GM19468 (cell line): ENCODE results near the gene MITF.

Experiments
- ATAC-seq: cut with Tn5 transposase; IDR thresholded peaks from one replicate; pipeline ENCODE4 v1.9.1; 2021; ENCODE audit warnings: mild to moderate bottlenecking, moderate library complexity, moderate number of reproducible peaks; ENCODE audit not compliant: unreplicated experiment; ENCODE audit errors: extremely low read depth

The MITF gene

DNA sequence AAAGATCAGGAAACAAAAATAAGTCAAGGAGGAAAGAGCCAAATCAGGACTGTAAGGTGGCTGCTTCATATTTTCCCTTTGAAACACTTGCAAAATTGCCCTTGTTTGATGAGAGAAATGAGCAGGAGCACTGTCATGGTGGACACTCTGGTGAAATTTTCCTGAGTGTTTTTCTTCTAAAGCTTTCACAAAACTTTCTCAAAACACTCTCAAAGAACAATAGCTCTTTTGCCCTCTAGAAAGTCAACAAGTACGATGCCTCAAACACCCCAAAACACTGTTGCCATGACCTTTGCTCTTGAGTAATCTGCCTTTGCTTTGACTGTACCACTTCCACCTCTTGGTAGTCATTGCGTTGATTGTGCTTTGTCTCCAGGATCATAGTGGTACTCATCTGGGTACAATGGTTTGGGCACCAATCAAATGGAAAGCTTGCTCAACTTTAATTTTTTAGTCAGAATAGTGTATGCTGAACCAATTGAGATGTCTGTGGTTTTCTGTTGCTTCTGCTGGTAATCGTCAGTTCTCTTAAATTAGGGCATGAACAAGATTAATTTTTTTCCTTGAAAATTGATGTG is 13.2 kb upstream of the MITF start:
- ATAC-seq = no peak

GRCh38 chr3:69729147-69729919 is 9.9 kb upstream of the MITF start:
- no peak for ATAC-seq

GRCh38 chr3:69731080-69731479 is 8.2 kb upstream of the MITF start:
- no peak for ATAC-seq

- no peak for ATAC-seq
Measured at GRCh38 chr3:69735893-69736292, 3.4 kb upstream of the MITF start.

- ATAC-seq = no peak
Measured at GRCh38 chr3:69737392-69737791, 1.9 kb upstream of the MITF start.

DNA sequence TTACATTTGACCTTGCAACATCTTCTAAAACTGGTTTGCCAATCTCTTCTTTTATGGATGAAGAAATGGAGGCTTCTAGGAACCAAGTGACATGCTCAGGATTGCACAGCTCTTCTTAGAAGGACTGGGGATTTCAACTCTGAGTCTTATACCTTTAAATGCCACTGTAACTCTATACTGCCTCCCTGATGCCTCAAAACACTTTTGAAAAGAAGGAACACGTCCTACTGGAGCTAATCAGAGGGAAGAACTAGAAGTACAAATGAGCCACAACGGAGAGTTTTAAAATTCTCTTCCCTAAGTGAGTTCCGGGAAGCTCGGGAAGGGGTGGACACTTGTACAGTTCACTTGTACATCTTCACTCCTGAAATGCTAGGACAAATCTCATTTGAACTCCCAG is 949 bp upstream of the MITF start:
- no peak for ATAC-seq

- no peak for ATAC-seq
Measured at GRCh38 chr3:69738859-69739203, 433 bp upstream of the MITF start.

- no peak for ATAC-seq
Measured at GRCh38 chr3:69740103-69741021, 1.1 kb downstream of the MITF start.

- ATAC-seq = no peak
Measured at GRCh38 chr3:69741032-69741767, 1.9 kb downstream of the MITF start.

DNA sequence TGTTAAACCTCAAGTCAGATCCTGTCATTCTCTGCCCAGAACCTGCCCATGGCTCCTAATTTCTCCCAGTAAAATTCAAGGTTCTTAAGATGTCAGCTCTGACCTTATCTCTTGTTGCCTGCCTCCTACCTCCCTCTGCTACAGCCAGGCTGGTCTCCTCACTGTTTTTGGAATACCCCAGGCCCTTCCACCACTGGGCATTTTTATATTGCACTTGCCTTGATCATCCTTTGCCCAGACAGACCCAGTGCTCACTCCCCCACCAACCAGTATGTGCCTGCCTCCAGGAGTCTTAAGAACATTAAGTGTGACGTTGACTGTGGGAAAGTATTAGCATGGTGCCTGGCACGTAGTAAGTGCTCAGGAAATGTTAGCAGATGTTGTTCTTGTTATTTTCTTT is 3.1 kb downstream of the MITF start:
- no peak for ATAC-seq

DNA sequence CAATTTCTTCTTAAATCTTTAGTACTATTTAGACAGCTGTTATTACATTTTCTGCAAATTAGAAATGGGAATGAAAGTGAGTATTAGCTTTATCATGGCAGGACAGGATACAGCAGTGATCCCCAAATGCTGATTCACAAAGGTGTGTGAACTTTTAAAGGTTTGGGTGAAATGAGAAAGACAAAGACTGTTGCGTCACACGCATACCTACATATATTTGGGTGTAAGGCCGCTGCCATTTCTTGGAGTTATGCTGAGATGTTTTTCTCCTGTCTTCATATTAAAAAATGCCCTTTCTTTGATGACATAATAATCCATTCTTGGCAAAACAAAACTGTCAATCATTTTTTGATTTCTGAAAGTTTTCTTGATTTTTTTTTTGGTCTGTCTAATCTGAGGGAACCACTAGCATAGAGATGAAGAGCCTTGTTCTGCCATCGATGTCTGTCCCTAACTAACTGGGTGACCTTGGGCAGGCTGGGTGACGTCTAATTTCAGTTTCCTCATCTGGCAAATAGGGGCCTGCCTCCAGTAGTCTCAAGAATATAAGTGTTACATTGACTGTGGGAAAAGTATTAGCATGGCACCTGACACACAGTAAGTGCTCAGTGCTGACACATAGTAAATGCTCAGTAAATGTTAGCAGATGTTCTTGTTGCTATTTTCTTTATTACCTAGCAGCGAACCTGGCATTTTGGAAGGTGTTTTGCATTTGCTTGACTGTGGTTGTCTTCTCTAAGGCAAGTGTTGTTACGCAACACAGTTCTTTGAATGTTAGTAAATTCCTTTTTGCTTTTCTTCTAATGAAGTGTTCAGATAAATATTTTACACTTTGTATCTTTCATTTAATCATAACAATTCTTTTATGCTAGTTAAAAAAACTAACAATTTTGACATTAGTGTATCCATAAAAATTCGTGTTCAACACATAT is 5.0 kb downstream of the MITF start:
- no peak for ATAC-seq

DNA sequence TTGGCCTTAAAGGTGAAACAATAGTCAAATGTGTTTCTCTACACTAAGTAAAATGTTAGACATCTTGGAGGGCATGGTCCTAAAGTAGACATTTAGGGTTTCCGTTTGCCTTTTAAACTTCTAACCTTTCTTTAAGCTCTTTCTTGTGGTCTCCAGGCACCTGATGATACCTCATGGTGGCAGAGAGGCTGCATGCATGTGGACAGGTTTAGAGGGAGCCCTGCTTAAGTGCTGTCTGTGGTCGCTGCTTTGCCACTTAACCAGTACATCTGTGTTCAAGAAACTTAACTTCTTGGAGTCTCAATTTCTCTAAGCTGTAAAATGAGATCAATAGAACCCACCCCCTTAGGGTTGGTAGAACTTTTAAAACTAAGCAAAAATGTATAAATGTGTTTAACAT is 6.2 kb downstream of the MITF start:
- no peak for ATAC-seq

- ATAC-seq = no peak
Measured at GRCh38 chr3:69746119-69746518, 6.9 kb downstream of the MITF start.

DNA sequence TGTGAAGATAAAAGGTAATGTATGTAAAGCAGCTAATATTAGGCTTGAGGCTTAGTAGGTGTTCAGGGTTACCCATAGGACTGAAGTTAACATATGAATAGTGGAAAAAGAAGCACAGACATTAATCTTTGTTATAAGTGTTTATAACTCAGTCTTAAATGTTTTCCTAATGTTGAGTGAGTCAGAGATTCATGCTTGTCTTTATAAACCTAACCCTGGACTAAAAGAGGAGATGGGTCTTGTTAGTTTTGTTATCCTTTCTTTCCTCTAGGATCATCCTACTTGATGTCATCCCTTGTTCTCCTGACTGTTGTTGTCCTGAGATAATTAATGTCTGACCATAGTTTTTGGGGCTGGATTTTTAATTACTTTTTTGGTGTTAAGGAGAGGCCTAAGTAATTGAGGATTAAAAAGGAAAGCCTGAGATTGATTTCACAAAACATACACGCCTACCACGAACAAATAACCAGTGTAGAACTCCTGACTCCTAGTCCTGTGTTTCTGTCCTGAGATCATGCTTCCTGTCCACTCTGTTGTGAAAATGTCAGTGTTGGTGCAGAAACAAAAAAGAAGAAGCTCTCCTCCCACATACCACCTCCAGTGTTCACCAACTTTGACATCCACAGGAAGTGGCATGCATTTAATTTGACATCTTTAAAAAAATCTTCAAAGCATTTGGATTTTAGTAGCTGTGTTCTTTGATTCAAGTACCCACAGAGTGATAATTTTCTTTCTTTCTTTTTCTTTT is 8.4 kb downstream of the MITF start:
- ATAC-seq = no peak

DNA sequence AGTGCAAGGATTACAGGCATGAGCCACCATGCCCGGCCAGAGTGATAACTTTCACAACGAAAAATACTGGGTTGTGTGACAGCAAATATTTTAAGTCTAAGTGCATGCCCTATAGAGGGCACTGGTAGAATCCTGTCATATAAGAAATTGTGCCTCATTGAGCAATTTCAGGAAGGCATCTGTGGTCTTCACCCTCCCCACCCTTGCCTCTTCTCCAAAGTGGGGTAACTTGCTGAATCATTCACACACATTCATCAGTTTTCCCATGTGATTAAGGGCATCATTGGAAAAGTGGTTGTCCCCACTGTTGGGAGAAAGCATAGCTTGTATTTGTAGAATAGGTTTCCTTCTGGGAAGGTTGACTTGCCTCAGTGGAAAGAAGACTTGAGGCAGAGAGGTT is 9.2 kb downstream of the MITF start:
- no peak for ATAC-seq

DNA sequence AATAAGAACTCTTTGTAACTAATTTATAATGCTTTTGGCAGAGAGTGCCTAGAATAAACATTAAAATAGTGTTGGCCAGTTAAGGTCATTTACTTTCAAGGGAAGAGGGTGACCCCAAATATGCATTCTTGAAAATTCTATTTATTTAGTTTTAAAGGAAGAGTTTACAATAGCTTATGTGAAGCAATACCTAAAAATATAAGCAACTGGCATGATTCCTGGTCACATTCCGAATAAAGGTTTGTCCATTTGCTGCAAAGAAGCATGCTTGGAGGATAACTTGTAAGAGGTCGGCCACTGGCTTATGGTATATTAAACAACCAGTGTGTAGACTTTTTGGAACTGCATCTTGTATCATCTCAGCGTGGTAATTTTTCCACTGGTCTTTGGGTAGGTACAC is 10.2 kb downstream of the MITF start:
- ATAC-seq = no peak

GRCh38 chr3:69750549-69750948 is 11.3 kb downstream of the MITF start:
- ATAC-seq = no peak

GRCh38 chr3:69751074-69751476 is 11.8 kb downstream of the MITF start:
- ATAC-seq = no peak

DNA sequence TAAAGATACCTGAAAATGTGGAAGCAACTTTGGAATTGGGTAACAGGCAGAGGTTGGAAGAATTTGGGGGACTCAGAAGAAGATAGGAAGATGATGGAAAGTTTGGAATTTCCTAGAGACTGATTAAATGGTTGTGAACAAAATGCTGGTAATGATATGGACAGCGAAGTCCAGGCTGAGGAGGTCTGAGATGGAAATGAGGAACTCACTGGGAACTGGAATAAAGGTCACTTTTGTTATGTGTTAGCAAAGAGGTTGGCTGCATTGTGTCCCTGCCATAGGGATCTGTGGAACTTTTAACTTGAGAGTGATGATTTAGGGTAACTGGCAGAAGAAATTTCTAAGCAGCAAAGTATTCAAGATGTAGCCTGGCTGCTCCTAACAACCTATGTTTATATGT is 13.0 kb downstream of the MITF start:
- no peak for ATAC-seq
